Endothelial cell of umbilical vein (primary cell): ENCODE measurements around the gene CCDC126. TPM values are rescaled to one million over a fixed set of nuclear protein-coding genes. Genes with fewer than 3 reads are reported as not detected.
"Not testable (repeated sequence)": the region's sequence is repeated elsewhere in the genome, so short reads cannot be mapped to it uniquely, and the experiment has no call there.

Experiments used
- BruUV-seq: library from RNA; stranded (reverse); fragments of 400-500 nt; replicated peaks from 2 replicates; lab custom pipeline; 2021; lab: Mats Ljungman, UMichigan
- CTCF ChIA-PET: fragments of 300-600, 350-600 bp; sonication (Branson Sonifier 250); formaldehyde crosslinking; loops from one replicate; lab custom pipeline; 2021; ENCODE audit warnings: antibody characterized with exemption, inconsistent platforms; lab: Charles Lee
- POLR2A ChIA-PET: fragments of 300-600, 350-600 bp; sonication (Branson Sonifier 250); formaldehyde crosslinking; loops from one replicate; lab custom pipeline; 2021; ENCODE audit warnings: antibody characterized with exemption, inconsistent platforms; lab: Charles Lee
- DNase-seq: peaks from one replicate; pipeline ENCODE4 v3.0.0-alpha.2; 2011; ENCODE audit warnings: low read depth, low spot score
- FAIRE-seq: peaks from 2 replicates; lab custom pipeline; 2011; peaks lifted over from hg19 to GRCh38; lab: Jason Lieb, UNC
- H2AFZ ChIP-seq: 2 replicates; pipeline ENCODE4 v1.6.0; 2012; ENCODE audit warnings: low read depth, low read length, control low read depth, inconsistent platforms
- H3K27ac ChIP-seq: 2 replicates; pipeline ENCODE4 v1.5.1; 2011; ENCODE audit warnings: low read depth, mild to moderate bottlenecking, control low read depth, low read length, moderate library complexity; ENCODE audit not compliant: insufficient read depth
- H3K27me3 ChIP-seq, 2 experiments: 2 replicates each; pipeline versions ENCODE4 v1.6.0 to v1.6.1; 2011; ENCODE audit warnings: low read length in 2 of 2, mixed read lengths in 1 of 2; ENCODE audit not compliant: control insufficient read depth in 2 of 2, insufficient read depth in 2 of 2
- H3K36me3 ChIP-seq, 2 experiments: 2 replicates in 1 of 2; 3 replicates in 1 of 2; pipeline ENCODE4 v1.5.1; 2011; ENCODE audit warnings: low read length in 2 of 2, mild to moderate bottlenecking in 1 of 2, moderate library complexity in 1 of 2; ENCODE audit not compliant: control insufficient read depth in 2 of 2, insufficient read depth in 2 of 2; ENCODE audit errors: extremely low read depth in 1 of 2
- H3K4me1 ChIP-seq: 3 replicates; pipeline ENCODE4 v1.5.1; 2011; ENCODE audit warnings: mild to moderate bottlenecking, low read length; ENCODE audit not compliant: control insufficient read depth, insufficient read depth; ENCODE audit errors: extremely low read depth
- H3K4me2 ChIP-seq: 2 replicates; pipeline ENCODE4 v1.6.1; 2011; ENCODE audit warnings: low read length, control low read depth, mixed read lengths; ENCODE audit not compliant: insufficient read depth
- H3K4me3 ChIP-seq, 3 experiments: fragments of 200-600 bp in 1 of 3; sonication (generic), shearing (Covaris generic) in 1 of 3; replicated peaks in 1 of 3; 2 replicates each; pipeline ENCODE4 v1.5.1; 2011 to 2016; ENCODE audit warnings: control low read depth in 3 of 3, low read length in 3 of 3, mild to moderate bottlenecking in 2 of 3, inconsistent platforms in 1 of 3, low read depth in 1 of 3, moderate library complexity in 1 of 3; ENCODE audit not compliant: insufficient read depth in 1 of 3
- H3K79me2 ChIP-seq: 2 replicates; pipeline ENCODE4 v1.6.0; 2012; ENCODE audit warnings: low read length, inconsistent platforms; ENCODE audit not compliant: control insufficient read depth, insufficient read depth
- H3K9ac ChIP-seq: replicated peaks from 2 replicates; pipeline ENCODE3; 2011; ENCODE audit warnings: low read length, control low read depth; ENCODE audit not compliant: insufficient read depth; ENCODE audit errors: extremely low read depth
- H3K9me1 ChIP-seq: replicated peaks from 3 replicates; pipeline ENCODE4 v1.6.0; 2011; ENCODE audit warnings: mild to moderate bottlenecking, low read length; ENCODE audit not compliant: control insufficient read depth, insufficient read depth; ENCODE audit errors: extremely low read depth
- H3K9me3 ChIP-seq: replicated peaks from 2 replicates; pipeline ENCODE4 v1.5.1; 2012; ENCODE audit warnings: low read length, inconsistent platforms; ENCODE audit not compliant: control insufficient read depth, insufficient read depth
- H4K20me1 ChIP-seq: replicated peaks from 2 replicates; pipeline ENCODE3; 2011; ENCODE audit warnings: mild to moderate bottlenecking, low read length; ENCODE audit not compliant: control insufficient read depth, insufficient read depth; ENCODE audit errors: extremely low read depth
- CTCF ChIP-seq, 2 donors: IDR thresholded peaks; 1 replicate in 1 of 2; 2 replicates in 1 of 2; pipeline ENCODE4 v1.5.1; 2011; ENCODE audit warnings: low read length in 2 of 2, mild to moderate bottlenecking in 2 of 2, moderate library complexity in 2 of 2, control low read depth in 1 of 2, inconsistent platforms in 1 of 2, low read depth in 1 of 2; ENCODE audit not compliant: insufficient read depth in 1 of 2; ENCODE audit errors: extremely low read depth in 1 of 2
- POLR2A ChIP-seq: IDR thresholded peaks from 2 replicates; pipeline ENCODE4 v1.6.1; 2012; ENCODE audit warnings: low read depth, mild to moderate bottlenecking, control low read depth, low read length
- dilution Hi-C: fragments of 300-500 bp; cut with MboI; formaldehyde crosslinking; loops from one replicate; pipeline ENCODE4 v1.15.0; 2019; ENCODE audit warnings: low sequenced_read_pairs; ENCODE audit not compliant: extremely low pct_ligation_motif_present
- intact Hi-C: fragments of 100-400 bp; cut with micrococcal nuclease; formaldehyde crosslinking; loops from one replicate; pipeline ENCODE4 v1.10.0; 2022
- polyA plus RNA-seq, 4 experiments: library from polyadenylated mRNA; depleted of rRNA in 3 of 4; stranded (reverse) in 3 of 4; unstranded in 1 of 4; fragments of >200 nt; gene quantifications; 2 replicates each; pipeline versions ENCODE4 v1.2.1 to v1.2.3, GENCODE V29; 2011 to 2012; ENCODE audit warnings: missing spikeins in 1 of 4
- total RNA-seq: library from RNA; stranded (reverse); gene quantifications from 2 replicates; pipeline ENCODE4 v1.2.3, GENCODE V29; 2021

Gene CCDC126
- total and polyA plus RNA-seq, 2 donors (not counting 3 experiments of a cell fraction or from before 2014, with no cell fraction given) = 4.9 to 8.6 TPM

GRCh38 chr7:23570592-23571200 is 26.5 kb upstream of the CCDC126 start:
- TF ChIP-seq POLR2A (no peak), CTCF (IDR thresholded peaks at IDR 0.05; ENCODE audit: extremely low read depth in 1 of 2, insufficient read depth in 1 of 2, low read depth in 1 of 2, low read length in 2 of 2) (peak; percentile 77 to 79)
- Histone ChIP-seq H3K9me3 (no peaks in the 10 kb centered on the region), H3K36me3 (no peaks in the 10 kb centered on the region), H3K4me3 (no peak overlapping the region), H3K9me1 (no peaks in the 10 kb centered on the region), H3K79me2 (no peaks in the 10 kb centered on the region), H3K4me2 (no peak overlapping the region), H3K27me3 (peaks cover 0 to 3% of the 10 kb centered on the region in 2 experiments), H2AFZ (peak overlapping the region; percentile 32), H3K9ac (no peak overlapping the region), H4K20me1 (no peaks in the 10 kb centered on the region), H3K27ac (no peak overlapping the region), H3K4me1 (no peaks in the 10 kb centered on the region)
- DNase-seq (peak; percentile 77), FAIRE-seq (peak; percentile 87)
- intact Hi-C loops = loop anchor here (1.0 to 10.0 kb wide), 9 partner anchors 24 to 1524 kb away; partner anchors contain the start of genes FAM221A and PALS2
- POLR2A ChIA-PET = interaction anchor here (0.6 kb wide), 1 partner anchor 29 kb away, joined by 6 read pairs; no protein-coding TSS in a partner anchor
- dilution Hi-C loops = no loop called here
- CTCF ChIA-PET = interaction anchor here (0.6 to 5.6 kb wide), 16 partner anchors 10 to 1646 kb away, joined by 3 to 136 read pairs (median 4); partner anchors contain the start of genes CCDC126 and STK31
- BruUV-seq = no TSS peak

GRCh38 chr7:23581975-23582374 is 15.2 kb upstream of the CCDC126 start:
- H3K9ac ChIP-seq, H3K9me1 ChIP-seq, H3K36me3 ChIP-seq, FAIRE-seq, H3K27me3 ChIP-seq, H3K4me3 ChIP-seq, H3K4me2 ChIP-seq, H4K20me1 ChIP-seq, H3K9me3 ChIP-seq, BruUV-seq, H3K79me2 ChIP-seq, intact Hi-C loops, H3K27ac ChIP-seq, H3K4me1 ChIP-seq, dilution Hi-C loops, DNase-seq, H2AFZ ChIP-seq, POLR2A ChIA-PET: not testable (repeated sequence)
- CTCF ChIA-PET = interaction anchor here (1.3 kb wide), 1 partner anchor 11 kb away, joined by 3 read pairs; no protein-coding TSS in a partner anchor

GRCh38 chr7:23585304-23585703 is 11.9 kb upstream of the CCDC126 start:
- H3K27ac ChIP-seq, POLR2A ChIA-PET, H3K79me2 ChIP-seq, H3K9me1 ChIP-seq, BruUV-seq, H3K4me3 ChIP-seq, dilution Hi-C loops, H3K9ac ChIP-seq, DNase-seq, H3K9me3 ChIP-seq, intact Hi-C loops, H3K4me2 ChIP-seq, H4K20me1 ChIP-seq, CTCF ChIA-PET, H2AFZ ChIP-seq, H3K36me3 ChIP-seq, H3K27me3 ChIP-seq, FAIRE-seq, H3K4me1 ChIP-seq: not testable (repeated sequence)
